WERI-Rb-1 (cell line): Measurements from ENCODE around the gene P2RY8.

Experiments
- DNase-seq: peaks from one replicate; pipeline ENCODE4 v3.0.0-alpha.2; 2020
- H3K27ac ChIP-seq: fragments of 250-450 bp; sonication (Bioruptor Pico); 2 replicates; pipeline ENCODE4 v1.5.1; 2020; ENCODE audit warnings: mild to moderate bottlenecking, moderate library complexity
- H3K27me3 ChIP-seq: fragments of 250-450 bp; sonication (Bioruptor Pico); 2 replicates; pipeline ENCODE4 v1.5.1; 2021; ENCODE audit warnings: mild to moderate bottlenecking, low read depth, moderate library complexity; ENCODE audit not compliant: insufficient read depth, severe bottlenecking
- H3K36me3 ChIP-seq: fragments of 250-450 bp; sonication (Bioruptor Pico); 2 replicates; pipeline ENCODE4 v1.5.1; 2020; ENCODE audit warnings: mild to moderate bottlenecking, moderate library complexity
- H3K4me3 ChIP-seq: 2 replicates; pipeline ENCODE4 v1.5.1; 2011; ENCODE audit warnings: low read depth, mild to moderate bottlenecking, control low read depth, low read length
- H3K9me3 ChIP-seq: fragments of 250-450 bp; sonication (Bioruptor Pico); 2 replicates; pipeline ENCODE4 v1.5.1; 2021; ENCODE audit warnings: mild to moderate bottlenecking, moderate library complexity; ENCODE audit not compliant: severe bottlenecking
- CTCF ChIP-seq: IDR thresholded peaks from 2 replicates; pipeline ENCODE4 v1.5.1; 2011; ENCODE audit warnings: low read depth, mild to moderate bottlenecking, control low read depth, inconsistent platforms, low read length

Gene P2RY8

GRCh38 chrX:1468250-1468772 is 68.7 kb downstream of the P2RY8 start:
- Histone ChIP-seq H3K9me3 (no peaks in the 10 kb centered on the region), H3K4me3 (no peak overlapping the region), H3K36me3 (no peaks in the 10 kb centered on the region), H3K27ac (no peak overlapping the region), H3K27me3 (peaks cover 39% of the 10 kb centered on the region)
- TF ChIP-seq CTCF = peak; percentile 43
- no peak for DNase-seq

GRCh38 chrX:1466971-1467561 is 69.9 kb downstream of the P2RY8 start:
- no peak for DNase-seq
- Histone ChIP-seq H3K9me3 (no peaks in the 10 kb centered on the region), H3K36me3 (no peaks in the 10 kb centered on the region), H3K27me3 (peaks cover 39% of the 10 kb centered on the region), H3K4me3 (no peak overlapping the region), H3K27ac (no peak overlapping the region)
- TF ChIP-seq CTCF = no peak

GRCh38 chrX:1466232-1466661 is 70.7 kb downstream of the P2RY8 start:
- Histone ChIP-seq H3K4me3 (peak overlapping the region; percentile 3), H3K27me3 (peaks cover 39% of the 10 kb centered on the region), H3K9me3 (no peaks in the 10 kb centered on the region), H3K27ac (no peak overlapping the region), H3K36me3 (no peaks in the 10 kb centered on the region)
- DNase-seq = no peak
- TF ChIP-seq CTCF = no peak

GRCh38 chrX:1465286-1466231 is 71.4 kb downstream of the P2RY8 start:
- no peak overlapping the region for H3K27ac ChIP-seq
- H3K36me3 ChIP-seq = no peaks in the 10 kb centered on the region

GRCh38 chrX:1464971-1465285 is 72.1 kb downstream of the P2RY8 start:
- no peak for DNase-seq
- H3K9me3 ChIP-seq = no peaks in the 10 kb centered on the region
- peaks cover 39% of the 10 kb centered on the region for H3K27me3 ChIP-seq
- H3K27ac ChIP-seq = no peak overlapping the region
- TF ChIP-seq CTCF = no peak
- no peaks in the 10 kb centered on the region for H3K36me3 ChIP-seq
- no peak overlapping the region for H3K4me3 ChIP-seq

More at GRCh38 chrX:1465286-1466231, 71.4 kb downstream of the P2RY8 start:
- peak overlapping the region; percentile 3 for H3K4me3 ChIP-seq
- DNase-seq = peak; percentile 13
- no peak for TF ChIP-seq CTCF
- peaks cover 39% of the 10 kb centered on the region for H3K27me3 ChIP-seq
- no peaks in the 10 kb centered on the region for H3K9me3 ChIP-seq
